HT-29 (cell line): Measurements from ENCODE around the gene DFFB. TPM values are rescaled to one million over a fixed set of nuclear protein-coding genes. Genes with fewer than 3 reads are reported as not detected.
A peak's percentile ranks its signal among the peaks of the same experiment; 100 is the strongest.

Experiments used
- DNase-seq: peaks from one replicate; pipeline ENCODE4 v3.0.0-alpha.2; 2015; ENCODE audit warnings: low spot score
- total RNA-seq: library from RNA; depleted of rRNA; stranded (reverse); fragments of >200 nt; shearing (Covaris generic); gene quantifications from 2 replicates; pipeline ENCODE4 v1.2.3, GENCODE V29; 2014

The DFFB gene
- total RNA-seq, 1 experiment from 2014 or later, result 12.9 TPM

GRCh38 chr1:3831689-3832088 lies 25.6 kb upstream of the DFFB start:
- no peak for DNase-seq

GRCh38 chr1:3834701-3835100 lies 22.6 kb upstream of the DFFB start:
- DNase-seq, result no peak

- no peak for DNase-seq
Measured at GRCh38 chr1:3836421-3836820, 20.9 kb upstream of the DFFB start.

DNA sequence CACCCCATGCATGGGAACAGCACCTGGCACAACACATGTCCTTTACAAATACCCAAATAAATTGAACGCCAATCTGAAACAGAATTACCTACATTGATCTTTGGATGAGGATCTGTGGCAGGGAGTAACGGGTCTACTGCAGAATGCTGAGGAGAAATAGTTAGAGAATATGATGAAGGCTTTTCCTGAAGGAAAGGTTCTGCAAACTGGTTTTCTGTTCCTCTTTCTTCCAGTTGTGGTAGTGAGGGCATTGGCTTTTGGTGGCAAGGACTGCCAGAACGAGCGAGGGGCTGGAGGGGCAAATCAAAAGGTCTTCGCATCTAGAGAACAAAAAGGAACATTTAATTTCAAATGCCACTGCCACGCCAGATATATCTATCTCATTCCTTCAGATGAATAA lies 20.1 kb upstream of the DFFB start:
- DNase-seq, result no peak

- DNase-seq, result no peak
Measured at GRCh38 chr1:3837685-3838084, 19.6 kb upstream of the DFFB start.

GRCh38 chr1:3838788-3839187 lies 18.5 kb upstream of the DFFB start:
- DNase-seq, result no peak

GRCh38 chr1:3841491-3841890 lies 15.8 kb upstream of the DFFB start:
- no peak for DNase-seq

DNA sequence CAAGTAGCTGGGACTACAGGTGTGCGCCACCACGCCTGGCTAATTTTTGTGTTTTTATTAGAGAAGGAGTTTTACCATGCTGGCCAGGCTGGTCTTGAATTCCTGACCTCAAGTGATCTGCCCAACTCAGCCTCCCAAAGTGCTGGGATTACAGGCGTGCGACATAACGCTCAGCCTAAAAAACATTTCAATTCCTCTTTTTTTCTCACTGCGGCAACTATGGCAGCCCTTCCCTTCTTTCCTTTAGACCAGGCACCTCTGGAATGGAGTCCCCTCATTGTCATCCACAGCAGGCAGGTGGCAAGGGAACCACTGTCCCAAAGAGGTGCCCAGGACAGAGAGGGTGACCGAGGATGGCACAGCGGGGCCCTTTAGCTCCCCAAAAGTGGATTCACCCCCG lies 14.4 kb upstream of the DFFB start:
- no peak for DNase-seq

DNA sequence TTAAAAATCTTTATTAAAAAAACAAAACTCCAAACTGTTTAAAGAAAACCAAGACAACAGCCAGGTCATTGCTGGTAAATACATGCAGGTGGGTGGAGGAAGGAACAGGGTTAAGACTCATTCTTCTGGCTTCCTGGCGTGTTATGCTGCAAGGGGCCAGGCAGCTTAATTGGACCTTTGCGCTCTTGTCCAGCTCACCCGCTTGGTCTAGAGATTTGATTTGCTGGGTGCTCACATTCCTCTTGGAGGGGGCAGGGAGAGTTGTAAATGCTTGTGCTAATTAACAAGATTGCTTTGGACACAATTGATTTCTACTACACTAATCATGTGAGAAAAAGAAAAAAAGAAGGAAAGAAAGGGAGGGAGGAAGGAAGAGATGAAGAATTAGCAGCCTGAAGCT lies 10.7 kb upstream of the DFFB start:
- no peak for DNase-seq

GRCh38 chr1:3847081-3847480 lies 10.2 kb upstream of the DFFB start:
- DNase-seq, result no peak

DNA sequence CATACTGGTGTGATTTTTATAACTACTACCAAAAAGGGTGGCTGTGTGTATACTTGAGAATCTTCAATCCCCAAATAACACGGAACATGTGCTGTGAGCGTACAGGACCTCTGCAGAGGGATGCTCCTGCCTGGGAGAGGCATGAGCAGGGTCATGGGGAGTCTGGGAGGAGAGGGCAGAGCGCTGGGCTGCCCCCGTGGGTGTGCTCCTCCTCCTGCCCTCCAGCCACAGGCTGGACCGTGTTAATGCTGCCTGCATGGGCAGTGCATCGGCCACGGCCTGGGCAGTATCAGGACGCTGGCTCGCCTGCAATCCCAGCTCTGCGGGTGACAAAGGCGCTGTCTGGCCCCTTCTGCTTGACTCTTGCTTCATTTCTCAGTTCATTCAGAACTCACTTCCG lies 6.4 kb upstream of the DFFB start:
- no peak for DNase-seq

- no peak for DNase-seq
Measured at GRCh38 chr1:3851292-3851691, 6.0 kb upstream of the DFFB start.

DNA sequence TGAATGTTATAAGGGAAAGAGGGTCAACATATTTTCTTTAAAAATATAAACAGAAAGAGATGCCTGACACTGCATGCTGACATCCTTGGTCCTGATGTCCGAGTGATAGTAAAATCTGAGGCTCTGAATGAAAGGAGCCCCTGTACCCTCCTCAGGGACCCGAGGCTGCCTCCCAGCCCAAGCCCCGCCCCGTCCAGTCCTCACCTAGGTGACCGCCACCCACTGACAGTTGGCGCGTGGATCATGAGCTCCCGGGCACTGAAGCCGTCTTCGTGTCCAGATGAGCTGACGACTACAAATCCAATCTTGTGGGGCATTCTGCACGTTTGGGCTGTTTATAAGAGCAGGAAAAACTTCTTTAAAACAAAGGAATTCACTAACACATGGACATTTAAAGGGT lies 5.2 kb upstream of the DFFB start:
- no peak for DNase-seq

DNA sequence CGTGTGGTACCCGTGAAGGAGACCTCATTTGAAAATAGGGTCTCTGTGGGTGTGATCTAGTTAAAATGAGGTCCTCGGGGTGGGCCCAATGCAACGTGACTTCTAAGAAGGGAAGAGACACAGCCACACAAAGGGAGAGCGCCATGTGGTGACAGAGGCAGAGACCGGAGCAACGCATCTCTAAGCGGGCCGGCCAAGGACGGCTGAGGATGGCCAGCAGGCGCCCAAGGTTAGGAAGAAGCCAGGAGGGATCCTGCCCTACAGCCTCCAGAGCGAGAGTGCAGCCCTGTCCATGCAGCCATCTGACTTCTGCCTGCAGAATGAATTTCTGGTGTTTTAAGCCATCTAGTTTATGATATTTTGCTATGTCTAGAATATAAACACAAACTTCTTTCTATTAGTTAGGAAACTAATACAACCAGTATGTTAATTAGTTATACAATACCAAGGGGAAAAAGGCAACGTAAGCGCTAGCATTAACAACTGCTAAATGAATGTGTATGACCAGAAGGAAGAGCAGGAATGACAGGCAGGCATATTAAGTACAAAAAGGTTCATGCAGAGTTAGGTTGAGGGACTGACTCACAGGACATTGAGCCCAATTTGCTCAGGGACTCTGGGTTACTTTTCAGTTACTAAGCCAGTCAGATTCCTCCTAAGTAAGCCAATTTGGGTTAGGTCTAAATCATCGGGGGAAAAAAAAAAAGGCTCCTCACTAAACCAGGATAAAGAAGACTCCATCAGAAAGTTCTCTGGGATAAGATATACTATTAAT lies 4.4 kb upstream of the DFFB start:
- DNase-seq, result no peak

- DNase-seq, result peak; percentile 13
Measured at GRCh38 chr1:3857791-3858129, 484 bp downstream of the DFFB start.

DNA sequence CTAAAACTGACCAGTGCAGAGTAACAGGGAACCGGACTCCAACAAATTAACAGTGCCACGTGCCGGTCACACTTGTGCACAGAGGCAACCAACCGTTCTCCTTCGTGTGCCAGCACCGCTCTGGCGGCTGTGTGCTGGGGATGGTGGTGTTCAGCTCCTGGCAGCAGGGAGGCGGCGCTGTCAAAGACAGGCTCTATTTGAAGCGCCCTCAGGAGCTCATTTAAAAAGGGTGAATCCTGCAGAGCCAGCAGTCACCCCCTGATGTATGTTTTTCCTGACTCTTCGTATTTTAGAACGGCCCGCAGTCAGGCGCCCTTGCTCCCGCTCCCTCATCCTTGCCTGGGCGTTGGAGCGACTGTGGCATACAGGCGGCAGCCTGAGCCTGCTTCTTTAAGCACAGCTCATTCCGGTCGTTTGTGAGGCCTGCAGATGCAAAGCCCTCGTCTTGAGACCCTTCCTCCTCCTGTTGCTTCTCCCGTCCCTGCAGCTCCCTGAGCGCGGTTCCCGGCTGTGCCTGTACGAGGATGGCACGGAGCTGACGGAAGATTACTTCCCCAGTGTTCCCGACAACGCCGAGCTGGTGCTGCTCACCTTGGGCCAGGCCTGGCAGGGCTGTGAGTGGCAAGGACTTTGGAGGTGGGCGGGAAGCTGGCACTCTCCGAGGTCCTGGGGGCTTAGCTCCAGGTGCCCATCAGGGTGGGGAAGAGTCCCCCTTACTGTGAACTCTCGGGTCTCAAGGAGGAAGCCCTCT lies 1.1 kb downstream of the DFFB start:
- DNase-seq, result peak; percentile 55

DNA sequence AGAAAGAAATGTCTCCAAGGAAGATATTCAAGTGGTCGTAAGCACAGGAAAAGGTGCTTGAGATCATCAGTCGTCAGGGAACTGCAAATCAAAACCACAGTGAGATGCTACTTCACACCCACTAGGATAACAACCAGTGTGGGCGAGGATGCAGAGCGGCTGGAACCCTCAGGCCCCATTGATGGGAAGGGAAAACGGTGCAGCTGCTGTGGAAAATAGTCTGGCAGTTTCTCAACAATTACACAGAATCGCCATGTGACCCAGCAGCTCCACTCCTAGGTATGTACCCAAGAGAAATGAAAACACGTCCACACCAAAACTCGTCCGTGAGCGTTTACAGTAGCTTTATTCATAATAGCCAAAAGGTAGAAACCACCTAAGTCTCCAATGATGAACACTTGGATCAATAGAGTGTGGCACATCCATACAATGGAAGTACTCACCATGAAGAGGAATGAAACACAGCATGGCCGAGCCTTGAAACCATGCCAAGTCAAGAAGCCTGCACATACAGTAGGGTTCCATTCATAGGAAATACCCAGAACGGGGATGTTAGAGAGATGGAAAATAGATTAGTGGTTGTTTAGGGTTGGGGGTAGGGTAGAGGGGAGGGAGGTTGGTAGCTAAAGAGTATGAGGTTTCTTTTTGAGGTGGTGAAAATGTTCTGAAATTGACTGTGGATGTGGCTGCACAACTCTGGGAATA lies 6.1 kb downstream of the DFFB start:
- DNase-seq, result no peak

DNA sequence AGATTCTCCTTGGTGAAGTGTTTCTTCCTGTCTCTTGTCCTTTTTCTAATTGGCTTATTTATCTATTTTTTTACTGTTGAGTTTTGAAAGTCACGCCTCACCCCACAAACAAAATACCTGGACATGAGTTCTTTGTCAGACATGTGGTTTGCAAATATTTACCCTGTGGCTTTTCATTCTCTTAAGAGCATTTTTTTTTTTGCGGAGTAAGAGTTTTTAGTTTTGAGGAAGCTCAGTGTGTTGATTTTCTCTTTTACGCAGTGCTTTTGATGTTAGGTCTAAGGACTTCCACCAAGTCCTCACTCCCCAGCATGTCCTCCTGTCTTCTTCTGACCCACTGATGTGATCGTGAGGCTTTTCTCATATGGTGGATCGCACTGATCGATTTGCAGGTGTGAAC lies 7.6 kb downstream of the DFFB start:
- DNase-seq, result no peak

GRCh38 chr1:3865606-3866160 lies 8.4 kb downstream of the DFFB start:
- DNase-seq, result no peak

DNA sequence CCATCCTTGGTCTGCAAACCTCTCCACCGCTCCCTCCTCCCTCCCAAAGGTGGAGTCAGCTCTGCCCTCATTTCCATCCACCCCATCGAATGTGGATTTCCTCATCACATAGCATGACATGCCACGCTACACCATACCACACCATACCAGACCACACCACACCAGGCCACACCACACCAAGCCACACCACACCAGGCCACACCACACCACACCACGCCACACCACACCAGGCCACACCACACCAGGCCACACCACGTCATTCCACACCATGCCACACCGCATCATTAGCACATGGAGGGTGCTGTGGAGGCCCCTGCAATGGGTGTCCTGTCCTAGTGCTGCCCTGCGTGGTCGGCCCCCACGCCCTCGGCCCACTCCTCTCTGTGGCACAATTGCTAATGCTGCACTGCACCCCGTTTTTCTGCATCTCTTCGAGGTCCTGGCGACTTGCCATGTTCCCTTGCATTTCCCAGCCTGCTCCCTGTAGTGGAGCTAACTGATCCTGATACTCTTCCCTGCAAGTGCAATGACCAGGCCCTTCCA lies 11.3 kb downstream of the DFFB start:
- DNase-seq, result no peak

DNA sequence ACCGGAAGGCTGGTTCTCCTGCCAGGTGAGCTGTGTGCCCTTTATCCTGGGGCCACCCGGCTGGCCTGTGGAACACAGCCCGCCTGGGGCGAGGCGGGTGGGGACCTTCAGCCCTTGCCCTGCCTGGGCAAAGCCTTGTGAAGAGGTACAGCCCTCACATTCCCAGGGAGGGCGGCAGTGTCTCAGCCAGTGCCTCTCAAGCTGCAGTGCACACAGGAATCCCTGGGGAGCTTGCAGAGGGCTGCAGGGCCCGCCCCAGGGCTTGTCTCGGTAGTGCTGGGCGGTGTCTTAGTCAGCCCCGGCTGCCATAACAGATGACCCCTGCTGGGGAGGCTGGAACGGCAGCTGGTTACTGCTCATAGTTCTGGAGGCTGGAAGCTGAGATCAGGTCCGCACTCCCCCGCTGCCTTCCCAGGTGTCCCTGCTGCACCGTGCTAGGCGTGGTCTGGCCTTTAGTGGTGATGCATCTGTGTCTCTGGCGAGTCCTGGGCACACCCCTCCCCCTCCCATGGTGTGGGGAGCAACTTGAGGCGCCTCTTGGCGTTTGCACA lies 12.6 kb downstream of the DFFB start:
- peak; percentile 64 for DNase-seq

DNA sequence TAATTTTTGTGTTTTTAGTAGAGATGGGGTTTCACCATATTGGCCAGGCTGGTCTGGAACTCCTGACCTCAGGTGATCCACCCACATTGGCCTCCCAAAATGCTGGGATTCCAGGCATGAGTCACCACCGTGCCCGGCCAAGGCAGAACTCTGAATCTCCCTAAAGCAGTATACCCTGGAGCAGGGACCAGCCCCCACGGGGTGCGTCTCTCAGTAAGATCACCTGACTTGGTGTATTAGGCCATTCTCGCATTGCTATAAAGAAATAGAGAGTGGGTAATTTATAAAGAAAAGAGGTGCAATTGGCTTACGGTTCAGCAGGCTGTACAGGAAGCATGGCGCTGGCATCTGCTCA lies 14.2 kb downstream of the DFFB start:
- no peak for DNase-seq
